Upper lobe of right lung (tissue), 1 donor: ENCODE measurements around the gene EYS. TPM values are rescaled to one million over a fixed set of nuclear protein-coding genes. Genes with fewer than 3 reads are reported as not detected.

ENCODE experiments used
- ATAC-seq: fragments of 200-7000 bp; cut with Tn5 transposase; one replicate; pipeline ENCODE4 v1.9.1; 2020; ENCODE audit warnings: mild to moderate bottlenecking, moderate library complexity
- DNase-seq: peaks from one replicate; pipeline ENCODE4 v3.0.0-alpha.2; 2020
- H3K27ac ChIP-seq: fragments of 200-600 bp; one replicate; pipeline ENCODE4 v1.8.0; 2022
- H3K27me3 ChIP-seq: fragments of 200-600 bp; one replicate; pipeline ENCODE4 v1.8.0; 2022; ENCODE audit warnings: mild to moderate bottlenecking
- H3K36me3 ChIP-seq: fragments of 200-600 bp; one replicate; pipeline ENCODE4 v1.8.0; 2022
- H3K4me1 ChIP-seq: fragments of 200-600 bp; one replicate; pipeline ENCODE4 v1.8.0; 2022
- H3K4me3 ChIP-seq: fragments of 200-600 bp; one replicate; pipeline ENCODE4 v1.8.0; 2022; ENCODE audit warnings: mild to moderate bottlenecking
- H3K9me3 ChIP-seq: fragments of 200-600 bp; one replicate; pipeline ENCODE4 v1.8.0; 2022
- CTCF ChIP-seq: fragments of 200-600 bp; IDR thresholded peaks from one replicate; pipeline ENCODE4 v1.8.0; 2022; ENCODE audit warnings: antibody characterized with exemption
- intact Hi-C: fragments of 100-400 bp; cut with DNase I; formaldehyde crosslinking; loops from one replicate; pipeline ENCODE4 v1.11.0; 2022
- total RNA-seq: library from RNA; stranded (reverse); fragmentation: NEBNext Ultra II Directional; extraction: Animal tissue kit (Norgen Biotek cat#: 25700); gene quantifications from one replicate; pipeline ENCODE4 v1.2.1, GENCODE V29; 2021
- donor health status: DM: no; HTN: yes; CAD: no; lungs with severe emphysema.

Gene EYS
- total RNA-seq, 1 donor from 2014 or later = not detected

- Histone ChIP-seq H3K4me1 (no peaks in the 10 kb centered on the region), H3K9me3 (no peaks in the 10 kb centered on the region), H3K27ac (no peak overlapping the region), H3K27me3 (no peaks in the 10 kb centered on the region), H3K4me3 (no peak overlapping the region), H3K36me3 (no peaks in the 10 kb centered on the region)
- intact Hi-C loops = no loop called here
- TF ChIP-seq CTCF = no peak
- DNase-seq = no peak
- ATAC-seq = no peak
These were observed 1436.9 kb downstream of the EYS start for GRCh38 chr6:64270083-64270482.

DNA sequence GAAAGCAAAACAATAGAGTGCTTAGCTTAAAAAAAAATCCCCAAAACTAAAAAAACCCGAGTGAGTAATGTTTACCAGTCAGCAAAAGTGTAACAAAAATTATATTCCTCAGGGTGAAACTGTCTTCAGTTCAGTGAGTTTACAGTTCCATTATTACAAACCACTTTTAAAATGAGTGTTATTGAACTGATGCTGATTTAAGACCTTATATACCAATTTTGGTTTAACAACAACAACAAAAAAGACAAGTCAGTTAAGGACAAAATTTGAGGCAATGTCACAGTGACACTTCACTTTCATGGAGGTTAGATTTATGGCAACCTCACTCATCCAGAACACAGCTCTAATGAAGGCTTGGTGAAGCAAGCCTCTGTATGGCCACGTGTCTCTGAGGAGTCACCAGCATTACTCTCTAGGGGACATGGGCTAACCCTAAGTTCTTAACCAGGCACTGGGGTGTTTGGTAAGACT is 1440.6 kb downstream of the EYS start:
- no peaks in the 10 kb centered on the region for H3K9me3 ChIP-seq
- no peaks in the 10 kb centered on the region for H3K4me1 ChIP-seq
- H3K4me3 ChIP-seq = no peak overlapping the region
- H3K36me3 ChIP-seq = no peaks in the 10 kb centered on the region
- no peak for TF ChIP-seq CTCF
- no peak overlapping the region for H3K27ac ChIP-seq
- ATAC-seq (no peak), DNase-seq (no peak)
- H3K27me3 ChIP-seq = no peaks in the 10 kb centered on the region
- intact Hi-C loops = no loop called here

DNA sequence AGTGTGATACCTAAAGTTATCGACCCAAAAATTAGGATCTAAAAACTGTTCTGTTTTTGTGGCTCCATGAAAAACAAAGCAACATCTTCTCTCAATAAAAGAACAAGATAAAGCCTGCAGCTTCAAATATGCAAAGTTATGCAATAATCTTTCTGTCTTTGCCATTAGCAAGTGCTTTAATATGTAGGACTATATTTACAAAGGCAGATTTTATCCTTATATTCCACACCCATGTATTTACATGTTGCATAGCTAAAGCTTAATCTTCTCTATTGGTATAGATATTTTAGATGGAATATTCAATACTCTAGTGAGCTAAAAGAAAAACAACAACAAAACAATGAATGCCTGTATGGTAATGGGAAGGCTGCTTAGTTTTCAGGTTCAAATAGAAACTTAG is 1443.2 kb downstream of the EYS start:
- no peak for TF ChIP-seq CTCF
- intact Hi-C loops = no loop called here
- H3K4me1 ChIP-seq = no peaks in the 10 kb centered on the region
- no peak overlapping the region for H3K4me3 ChIP-seq
- no peaks in the 10 kb centered on the region for H3K27me3 ChIP-seq
- ATAC-seq = no peak
- no peak overlapping the region for H3K27ac ChIP-seq
- DNase-seq = no peak
- no peaks in the 10 kb centered on the region for H3K36me3 ChIP-seq
- H3K9me3 ChIP-seq = no peaks in the 10 kb centered on the region

DNA sequence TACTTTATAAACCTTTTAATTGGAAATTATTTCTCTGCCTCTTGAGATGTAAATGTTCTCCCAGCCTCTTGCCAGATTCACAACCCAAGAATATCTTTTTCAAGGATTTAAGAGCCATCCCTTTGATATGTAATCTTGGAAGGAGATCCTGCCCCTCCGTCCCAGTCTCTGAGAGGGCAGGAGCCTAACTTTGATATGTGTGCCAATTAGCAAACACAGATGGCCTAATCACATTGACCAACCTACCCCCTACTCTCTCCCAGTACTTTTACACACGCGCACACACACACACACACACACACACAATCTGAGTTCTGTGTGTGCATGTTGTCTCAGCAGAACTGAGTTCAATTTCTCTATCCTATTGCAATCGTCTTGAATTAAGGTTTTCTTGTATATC is 1447.7 kb downstream of the EYS start:
- Histone ChIP-seq H3K27ac (no peak overlapping the region), H3K36me3 (no peaks in the 10 kb centered on the region), H3K27me3 (no peaks in the 10 kb centered on the region), H3K4me1 (no peaks in the 10 kb centered on the region), H3K9me3 (no peaks in the 10 kb centered on the region), H3K4me3 (no peak overlapping the region)
- no peak for ATAC-seq
- no peak for DNase-seq
- TF ChIP-seq CTCF = no peak
- intact Hi-C loops = no loop called here

- H3K9me3 ChIP-seq = no peaks in the 10 kb centered on the region
- ATAC-seq = no peak
These were observed 1448.3 kb downstream of the EYS start for GRCh38 chr6:64258752-64259151.

More at GRCh38 chr6:64258752-64259151, 1448.3 kb downstream of the EYS start:
- no peaks in the 10 kb centered on the region for H3K36me3 ChIP-seq
- intact Hi-C loops = no loop called here
- no peak for DNase-seq
- no peak overlapping the region for H3K27ac ChIP-seq
- TF ChIP-seq CTCF = no peak
- H3K4me1 ChIP-seq = no peaks in the 10 kb centered on the region
- no peaks in the 10 kb centered on the region for H3K27me3 ChIP-seq
- no peak overlapping the region for H3K4me3 ChIP-seq
